Measurements from ENCODE around the gene MED13. TPM values are rescaled to one million over a fixed set of nuclear protein-coding genes. Genes with fewer than 3 reads are reported as not detected.
A peak's percentile ranks its signal among the peaks of the same experiment; 100 is the strongest.

MED13 gene
- total RNA-seq, 4 donors from 2014 or later = 24.3 to 69.0 (median 51.0) TPM

DNA sequence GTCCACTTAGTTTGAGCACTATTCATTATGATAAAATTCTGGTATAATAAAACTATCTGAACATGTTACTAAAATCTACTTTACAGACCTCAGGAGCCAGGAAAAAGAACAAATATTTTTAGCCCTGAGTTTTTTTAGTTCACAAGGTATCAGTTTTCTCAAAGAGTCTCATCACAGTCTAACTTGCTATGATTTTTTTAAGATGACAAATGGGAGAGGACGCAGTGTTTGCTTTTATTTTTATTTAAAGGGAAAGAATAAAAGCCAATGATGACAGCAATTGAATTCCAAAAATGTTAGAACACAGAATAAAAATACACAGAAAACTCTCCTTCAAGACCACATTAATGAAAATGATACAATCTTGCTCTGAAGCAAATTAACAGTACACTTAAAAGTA is 7.4 kb downstream of the MED13 start:
- 46 to 60% methylated on average over 1 of the region's 1 CpG for WGBS, 2 donors
- no peak for DNase-seq
- Histone ChIP-seq H3K27ac (no peak overlapping the region), H3K4me1 (peaks cover 0 to 71% (median 7%) of the 10 kb centered on the region in 3 donors), H3K9me3 (no peaks in the 10 kb centered on the region), H3K27me3 (no peaks in the 10 kb centered on the region), H3K4me3 (no peak overlapping the region), H3K36me3 (peaks cover 0 to 67% (median 0%) of the 10 kb centered on the region in 3 donors)
- TF ChIP-seq POLR2A (IDR thresholded peaks at IDR 0.05) (no peak), CTCF (IDR thresholded peaks at IDR 0.05) (no peak)
- intact Hi-C loops (cut with DNase I) = no loop called here

DNA sequence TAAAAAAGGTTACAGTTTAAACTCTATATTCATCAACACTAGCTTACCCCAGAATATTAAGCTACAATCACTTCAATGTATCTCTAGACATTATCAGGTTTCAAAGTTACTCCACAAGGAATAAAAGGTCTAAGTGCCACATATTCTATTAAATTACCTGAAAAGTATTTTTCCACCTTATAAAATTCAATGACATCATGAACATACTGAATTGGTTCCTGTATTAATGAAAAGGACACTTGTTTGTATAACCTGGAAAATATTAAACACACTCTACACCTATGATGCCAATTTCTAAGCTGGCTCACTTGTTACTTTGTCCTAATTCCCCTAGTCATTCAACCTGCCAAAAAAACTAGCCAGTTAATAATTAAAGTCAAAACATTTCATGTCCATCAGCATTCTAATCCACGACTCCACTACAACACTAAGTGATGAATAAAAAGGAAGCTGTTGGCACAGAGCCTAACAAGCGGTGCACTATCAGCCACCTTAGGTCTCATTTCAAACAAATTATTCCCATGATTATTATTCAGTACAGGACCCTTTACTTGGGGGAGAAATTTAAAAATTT is 12.2 kb downstream of the MED13 start:
- intact Hi-C loops (cut with DNase I) = no loop called here
- 62 to 66% methylated on average over 2 of the region's 2 CpGs for WGBS, 2 donors
- no peak for DNase-seq
- Histone ChIP-seq H3K9me3 (no peaks in the 10 kb centered on the region), H3K4me1 (peaks cover 0 to 32% (median 5%) of the 10 kb centered on the region in 3 donors), H3K27ac (no peak overlapping the region), H3K27me3 (no peaks in the 10 kb centered on the region), H3K36me3 (peaks cover 0 to 78% (median 0%) of the 10 kb centered on the region in 3 donors), H3K4me3 (no peak overlapping the region)
- TF ChIP-seq POLR2A (IDR thresholded peaks at IDR 0.05) = no peak
- no peak for TF ChIP-seq CTCF (IDR thresholded peaks at IDR 0.05)

DNA sequence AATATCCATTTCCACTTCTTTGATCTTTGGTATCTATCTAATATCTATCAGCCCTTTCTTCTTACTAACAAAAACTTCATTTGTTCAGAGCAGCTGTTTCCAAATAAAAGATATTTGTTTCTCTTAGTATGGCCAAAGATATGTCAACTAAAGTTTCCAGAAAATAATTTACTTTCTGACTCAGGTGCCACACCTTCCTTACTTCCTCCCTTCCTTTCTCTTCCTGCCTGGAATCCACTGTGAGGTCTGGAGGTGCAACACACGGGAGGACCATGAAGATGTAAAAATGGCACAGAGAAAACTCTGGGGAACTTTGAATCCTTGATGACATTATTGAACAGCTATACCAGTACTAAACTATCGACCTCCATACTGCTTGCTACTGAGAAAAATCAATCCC is 14.0 kb downstream of the MED13 start:
- DNase-seq = no peak
- peaks cover 0 to 86% (median 0%) of the 10 kb centered on the region in 3 donors for H3K36me3 ChIP-seq
- WGBS, 2 donors = 47 to 53% methylated on average over 2 of the region's 2 CpGs

DNA sequence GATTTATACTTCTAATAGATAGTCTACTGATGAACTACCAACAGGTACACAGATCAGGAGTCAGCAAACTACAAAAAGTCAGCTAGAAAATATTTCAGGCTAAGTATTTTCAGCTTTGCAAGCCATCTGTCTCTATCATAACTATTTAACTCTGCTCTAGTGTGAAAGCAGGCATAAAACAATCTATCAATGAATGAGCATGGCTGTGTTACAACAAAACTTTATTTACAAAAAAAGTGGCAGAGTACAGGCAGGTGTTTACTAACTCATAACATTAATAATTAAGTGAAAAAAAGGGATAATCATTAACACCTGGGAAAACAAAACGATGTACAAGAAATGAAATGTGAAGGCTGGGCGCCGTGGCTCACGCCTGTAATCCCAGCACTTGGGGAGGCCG is 15.8 kb downstream of the MED13 start:
- no peak overlapping the region for H3K4me3 ChIP-seq
- peaks cover 0 to 88% (median 0%) of the 10 kb centered on the region in 3 donors for H3K36me3 ChIP-seq
- no peaks in the 10 kb centered on the region for H3K9me3 ChIP-seq
- WGBS, 2 donors = 88 to 92% methylated on average over 5 of the region's 5 CpGs
- peaks cover 0 to 20% (median 2%) of the 10 kb centered on the region in 3 donors for H3K4me1 ChIP-seq
- no peak overlapping the region for H3K27ac ChIP-seq
- TF ChIP-seq POLR2A (IDR thresholded peaks at IDR 0.05) (no peak), CTCF (IDR thresholded peaks at IDR 0.05) (no peak)
- no peaks in the 10 kb centered on the region for H3K27me3 ChIP-seq
- no peak for DNase-seq
- intact Hi-C loops (cut with DNase I) = no loop called here

More for the DNA sequence above, 14.0 kb downstream of the MED13 start:
- peaks cover 0 to 20% (median 0%) of the 10 kb centered on the region in 3 donors for H3K4me1 ChIP-seq
- peak overlapping the region in 1 of 4 donors; percentile 26 for H3K27ac ChIP-seq
- H3K27me3 ChIP-seq = no peaks in the 10 kb centered on the region
- no peak for TF ChIP-seq CTCF (IDR thresholded peaks at IDR 0.05)
- no peak for TF ChIP-seq POLR2A (IDR thresholded peaks at IDR 0.05)
- no peak overlapping the region for H3K4me3 ChIP-seq
- H3K9me3 ChIP-seq = no peaks in the 10 kb centered on the region
- intact Hi-C loops (cut with DNase I) = no loop called here

DNA sequence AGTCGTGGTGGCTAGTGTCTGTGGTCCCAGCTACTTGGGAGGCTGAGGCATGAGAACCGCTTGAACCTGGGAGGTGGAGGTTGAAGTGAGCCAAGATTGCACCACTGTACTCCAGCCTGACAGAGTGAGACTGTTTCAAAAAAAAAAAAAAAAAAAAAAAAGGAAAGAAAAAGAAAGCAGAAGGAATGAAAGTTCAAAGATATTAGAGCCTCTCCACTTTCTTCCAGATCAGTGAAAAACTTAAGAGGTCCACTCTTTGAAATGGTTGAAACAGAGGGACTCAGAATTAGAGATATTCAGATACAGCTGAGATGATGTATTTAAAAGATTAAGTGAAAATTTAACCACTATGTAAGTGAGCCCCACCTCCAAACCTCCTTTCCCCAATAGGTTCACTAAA is 16.8 kb downstream of the MED13 start:
- Histone ChIP-seq H3K27me3 (no peaks in the 10 kb centered on the region), H3K4me1 (peaks cover 0 to 15% (median 2%) of the 10 kb centered on the region in 3 donors), H3K4me3 (no peak overlapping the region), H3K9me3 (no peaks in the 10 kb centered on the region), H3K27ac (no peak overlapping the region), H3K36me3 (peaks cover 0 to 94% (median 0%) of the 10 kb centered on the region in 3 donors)
- intact Hi-C loops (cut with DNase I) = no loop called here
- no peak for DNase-seq
- 94 to 96% methylated on average over 2 of the region's 2 CpGs for WGBS, 2 donors
- TF ChIP-seq CTCF (IDR thresholded peaks at IDR 0.05) = no peak
- TF ChIP-seq POLR2A (IDR thresholded peaks at IDR 0.05) = no peak

Measured in esophagus squamous epithelium (tissue), 5 donors.